GM12878 (cell line): ENCODE results near the gene DSC2. TPM values are rescaled to one million over a fixed set of nuclear protein-coding genes. Genes with fewer than 3 reads are reported as not detected.

Source experiments
- ATAC-seq: fragments of 200-7000 bp; cut with Tn5 transposase; 3 replicates; pipeline ENCODE4 v1.9.1; 2020; ENCODE audit warnings: mild to moderate bottlenecking, moderate library complexity
- BruUV-seq: library from RNA; stranded (reverse); fragments of 400-500 nt; replicated peaks from 2 replicates; lab custom pipeline; 2021; lab: Mats Ljungman, UMichigan
- CTCF ChIA-PET: fragments of 300-600 bp; sonication (Branson Sonifier 250); formaldehyde crosslinking; extraction: SDS; loops from one replicate; lab custom pipeline; 2021; ENCODE audit warnings: inconsistent platforms; lab: Yijun Ruan, JAX
- POLR2A ChIA-PET: fragments of 350-600 bp; formaldehyde crosslinking; extraction: SDS; loops from one replicate; lab custom pipeline; 2021; ENCODE audit warnings: inconsistent platforms; lab: Charles Lee
- RAD21 ChIA-PET: fragments of 300-600 bp; sonication (Branson Sonifier 250); formaldehyde crosslinking; loops from one replicate; lab custom pipeline; 2023; ENCODE audit warnings: antibody characterized with exemption; ENCODE audit not compliant: unreplicated experiment; lab: Charles Lee
- SMC1A ChIA-PET: fragments of 300-600 bp; sonication (Branson Sonifier 250); formaldehyde crosslinking; loops from one replicate; lab custom pipeline; 2023; ENCODE audit not compliant: unreplicated experiment, uncharacterized antibody; lab: Charles Lee
- DNase-seq: peaks from one replicate; pipeline ENCODE4 v3.0.0-alpha.2; 2011; ENCODE audit warnings: low read depth, low spot score
- FAIRE-seq: peaks from 3 replicates; lab custom pipeline; 2011; peaks lifted over from hg19 to GRCh38; lab: Jason Lieb, UNC
- H2AFZ ChIP-seq: 2 replicates; pipeline ENCODE4 v1.6.0; 2011; ENCODE audit warnings: low read depth, low read length, control low read depth; ENCODE audit not compliant: control insufficient read depth
- H3K27ac ChIP-seq: 2 replicates; pipeline ENCODE4 v1.5.1; 2011; ENCODE audit warnings: control low read depth; ENCODE audit not compliant: control insufficient read depth, insufficient read depth
- H3K27me3 ChIP-seq, 2 experiments: replicated peaks in 1 of 2; 2 replicates each; pipeline versions ENCODE4 v1.6.0 to v1.6.1; 2011; ENCODE audit warnings: low read length in 1 of 2; ENCODE audit not compliant: control insufficient read depth in 2 of 2, insufficient read depth in 2 of 2
- H3K36me3 ChIP-seq, 2 experiments: 2 replicates each; pipeline ENCODE4 v1.5.1; 2011; ENCODE audit warnings: low read length in 1 of 2; ENCODE audit not compliant: control insufficient read depth in 2 of 2, insufficient read depth in 2 of 2
- H3K4me1 ChIP-seq: 2 replicates; pipeline ENCODE4 v1.6.1; 2011; ENCODE audit warnings: mild to moderate bottlenecking, low read length, moderate library complexity, mixed read lengths; ENCODE audit not compliant: control insufficient read depth, insufficient read depth
- H3K4me2 ChIP-seq: 2 replicates; pipeline ENCODE4 v1.6.0; 2011; ENCODE audit warnings: control low read depth; ENCODE audit not compliant: control insufficient read depth, insufficient read depth
- H3K4me3 ChIP-seq: fragments of 200-600 bp; sonication (generic); 2 replicates; pipeline ENCODE4 v1.5.1; 2016
- H3K79me2 ChIP-seq: 2 replicates; pipeline ENCODE4 v1.6.0; 2011; ENCODE audit warnings: low read length; ENCODE audit not compliant: control insufficient read depth, insufficient read depth
- H3K9ac ChIP-seq: 2 replicates; pipeline ENCODE4 v1.8.0; 2011; ENCODE audit warnings: low read length, control low read depth, mixed read lengths; ENCODE audit not compliant: control insufficient read depth, insufficient read depth
- H3K9me3 ChIP-seq: replicated peaks from 3 replicates; pipeline ENCODE4 v1.5.1; 2011; ENCODE audit warnings: mild to moderate bottlenecking, low read length; ENCODE audit not compliant: control insufficient read depth, insufficient read depth
- H4K20me1 ChIP-seq: 2 replicates; pipeline ENCODE4 v1.6.0; 2011; ENCODE audit not compliant: control insufficient read depth, insufficient read depth
- CBFB ChIP-seq: IDR thresholded peaks from 2 replicates; pipeline ENCODE4 v1.6.1; 2016; ENCODE audit warnings: antibody characterized with exemption, low read depth
- CHD1 ChIP-seq: IDR thresholded peaks from 2 replicates; pipeline ENCODE4 v1.6.1; 2012; ENCODE audit warnings: low read depth, low read length, improper control_type of control experiment
- DPF2 ChIP-seq: fragments of 450-650 bp; IDR thresholded peaks from 2 replicates; pipeline ENCODE4 v1.6.1; 2017; ENCODE audit warnings: mild to moderate bottlenecking
- ESRRA ChIP-seq: IDR thresholded peaks from 2 replicates; pipeline ENCODE4 v1.6.1; 2012; ENCODE audit warnings: mild to moderate bottlenecking, low read length, improper control_type of control experiment
- MXI1 ChIP-seq: fragments of 150-350 bp; IDR thresholded peaks from 2 replicates; pipeline ENCODE4 v1.6.1; 2011; ENCODE audit warnings: low read depth, mild to moderate bottlenecking, inconsistent platforms, low read length, improper control_type of control experiment
- MYC ChIP-seq: IDR thresholded peaks from 2 replicates; pipeline ENCODE4 v1.6.1; 2011; ENCODE audit warnings: mild to moderate bottlenecking, low read length, moderate library complexity, inconsistent platforms; ENCODE audit not compliant: insufficient read depth, insufficient replicate concordance, insufficient read length, severe bottlenecking
- NFYA ChIP-seq: IDR thresholded peaks from 2 replicates; pipeline ENCODE4 v1.6.1; 2011; ENCODE audit warnings: low read depth, mild to moderate bottlenecking, low read length, improper control_type of control experiment, borderline replicate concordance
- NKRF ChIP-seq: fragments of 450-650 bp; conservative IDR thresholded peaks from 2 replicates; pipeline ENCODE4 v1.6.1; 2017; ENCODE audit warnings: mild to moderate bottlenecking, moderate library complexity
- PAX5 ChIP-seq: IDR thresholded peaks from 2 replicates; pipeline ENCODE4 v1.6.1; 2011; ENCODE audit warnings: low read depth, low read length, borderline replicate concordance
- PRDM15 ChIP-seq: fragments of 450-650 bp; formaldehyde crosslinking; IDR thresholded peaks from 2 replicates; pipeline ENCODE4 v1.4.0; 2020; ENCODE audit warnings: mild to moderate bottlenecking, moderate library complexity
- RBBP5 ChIP-seq: fragments of 200-600 bp; sonication (generic); conservative IDR thresholded peaks from 2 replicates; pipeline ENCODE4 v1.6.1; 2016
- SMAD1 ChIP-seq: fragments of 450-650 bp; IDR thresholded peaks from 2 replicates; pipeline ENCODE4 v1.6.1; 2018; ENCODE audit warnings: mild to moderate bottlenecking, low read depth; ENCODE audit not compliant: partially characterized antibody
- SMAD5 ChIP-seq: IDR thresholded peaks from 2 replicates; pipeline ENCODE4 v1.6.1; 2016; ENCODE audit warnings: antibody characterized with exemption, low read depth
- TARDBP ChIP-seq: IDR thresholded peaks from 2 replicates; pipeline ENCODE4 v1.6.1; 2016; ENCODE audit warnings: borderline replicate concordance
- TCF7 ChIP-seq: IDR thresholded peaks from 2 replicates; pipeline ENCODE4 v1.6.1; 2014; ENCODE audit warnings: antibody characterized with exemption, borderline replicate concordance
- USF1 ChIP-seq: IDR thresholded peaks from 2 replicates; pipeline ENCODE4 v1.6.1; 2011; ENCODE audit warnings: borderline replicate concordance, low read depth, mild to moderate bottlenecking, moderate library complexity, mixed read lengths, low read length; ENCODE audit not compliant: insufficient read depth; ENCODE audit errors: extremely low read length
- USF2 ChIP-seq: IDR thresholded peaks from 2 replicates; pipeline ENCODE4 v1.6.1; 2011; ENCODE audit warnings: low read depth, low read length, improper control_type of control experiment, borderline replicate concordance
- WGBS: methylation state at CpG from one replicate; pipeline ENCODE4 v1.1.6; 2016; ENCODE audit warnings: low lambda C conversion rate; ENCODE audit not compliant: insufficient replicate concordance, insufficient coverage; ENCODE audit errors: missing lambda C conversion rate; 5-methylcytosine and 5-hydroxymethylcytosine counted together
- in situ Hi-C: fragments of 300-500 bp; cut with MboI; formaldehyde crosslinking; loops from 9 replicates; pipeline ENCODE4 v1.14.3; 2018; ENCODE audit warnings: mixed read lengths
- intact Hi-C: fragments of 100-400 bp; cut with micrococcal nuclease; formaldehyde crosslinking; loops from one replicate; pipeline ENCODE4 v1.14.2; 2022; ENCODE audit not compliant: unreplicated experiment
- polyA plus RNA-seq, 11 experiments: library from polyadenylated mRNA; depleted of rRNA in 4 of 11; unstranded in 6 of 11; stranded (reverse) in 5 of 11; fragments of >200 nt; fragmentation: Nextera tagmentation in 4 of 11; fragmentation: Illumina TruSeq in 1 of 11; extraction: Ambion mirVana in 4 of 11; extraction: Trizol in 1 of 11; gene quantifications; 1 replicate in 1 of 11; 2 replicates in 10 of 11; pipeline versions ENCODE4 v1.2.1 to v1.2.3, GENCODE V29; 2011 to 2016; ENCODE audit warnings: inconsistent platforms in 2 of 11, missing spikeins in 2 of 11, low read depth in 1 of 11
- total RNA-seq, 4 experiments: library from RNA; depleted of rRNA in 3 of 4; stranded (reverse); fragments of >200 nt in 3 of 4; fragmentation: Illumina TruSeq in 1 of 4; extraction: Trizol in 1 of 4; gene quantifications; 2 replicates each; pipeline versions ENCODE4 v1.2.1 to v1.2.3, GENCODE V29; 2013 to 2021

DSC2 gene
- total and polyA plus RNA-seq, 10 of the 15 experiments (the other 5 are each of a cell fraction or from before 2014, with no cell fraction given) = 1.2 to 4.9 (median 3.0) TPM; not detected in 1

GRCh38 chr18:31149351-31149750, 47.1 kb upstream of the DSC2 start:
- Histone ChIP-seq H3K27ac (no peak overlapping the region), H4K20me1 (no peaks in the 10 kb centered on the region), H3K9ac (no peak overlapping the region), H3K36me3 (no peaks in the 10 kb centered on the region), H3K79me2 (no peaks in the 10 kb centered on the region), H3K4me1 (no peaks in the 10 kb centered on the region), H3K27me3 (no peaks in the 10 kb centered on the region), H2AFZ (no peak overlapping the region), H3K4me2 (no peak overlapping the region), H3K9me3 (peaks cover 1% of the 10 kb centered on the region; the same call in 1 of the 3 replicates), H3K4me3 (no peak overlapping the region)
- ChIA-PET CTCF (no interaction called here), RAD21 (no interaction called here), SMC1A (no interaction called here), POLR2A (no interaction called here)
- in situ Hi-C loops (no loop called here), intact Hi-C loops (no loop called here)
- ATAC-seq = no peak
- no peak for FAIRE-seq
- BruUV-seq = no TSS peak
- WGBS = 0% methylated on average over 3 of the region's 3 CpGs
- DNase-seq = no peak
- TF ChIP-seq RBBP5 = no peak
- no peak for TF ChIP-seq CHD1
- TF ChIP-seq TCF7 = no peak
- TF ChIP-seq ESRRA = no peak
- no peak for TF ChIP-seq DPF2
- no peak for TF ChIP-seq PRDM15 (CRISPR knock-in tag)
- no peak for TF ChIP-seq NKRF
- TF ChIP-seq NFYA = no peak
- no peak for TF ChIP-seq MYC
- no peak for TF ChIP-seq SMAD5
- no peak for TF ChIP-seq USF1
- TF ChIP-seq SMAD1 = no peak
- no peak for TF ChIP-seq TARDBP
- TF ChIP-seq PAX5 = no peak
- no peak for TF ChIP-seq MXI1
- TF ChIP-seq CBFB = no peak
- TF ChIP-seq USF2 = no peak
